T-helper 2 cell treated with Interferon-gamma antibody and Interleukin-4, amounts not matched to agents 5 μg/mL and 100 μg/mL, for 36 hours (primary cell): ENCODE measurements around the gene ATP10B.

ENCODE experiments used
- DNase-seq: peaks from one replicate; pipeline ENCODE4 v3.0.0; 2021; ENCODE audit warnings: low spot score
- H3K27ac Mint-ChIP-seq: one replicate; pipeline ENCODE4 v1.8.0; 2021; ENCODE audit warnings: mild to moderate bottlenecking, mixed read lengths
- H3K27me3 Mint-ChIP-seq: one replicate; pipeline ENCODE4 v1.8.0; 2021; ENCODE audit warnings: low read depth, mixed read lengths
- H3K36me3 Mint-ChIP-seq: one replicate; pipeline ENCODE4 v1.8.0; 2021; ENCODE audit warnings: low read depth, mixed read lengths
- H3K4me1 Mint-ChIP-seq: one replicate; pipeline ENCODE4 v1.8.0; 2021; ENCODE audit warnings: low read depth, mixed read lengths
- H3K4me3 Mint-ChIP-seq: one replicate; pipeline ENCODE4 v1.8.0; 2022; ENCODE audit warnings: mild to moderate bottlenecking, moderate library complexity, mixed read lengths
- H3K9me3 Mint-ChIP-seq: one replicate; pipeline ENCODE4 v1.8.0; 2021; ENCODE audit warnings: mixed read lengths

Gene ATP10B

DNA sequence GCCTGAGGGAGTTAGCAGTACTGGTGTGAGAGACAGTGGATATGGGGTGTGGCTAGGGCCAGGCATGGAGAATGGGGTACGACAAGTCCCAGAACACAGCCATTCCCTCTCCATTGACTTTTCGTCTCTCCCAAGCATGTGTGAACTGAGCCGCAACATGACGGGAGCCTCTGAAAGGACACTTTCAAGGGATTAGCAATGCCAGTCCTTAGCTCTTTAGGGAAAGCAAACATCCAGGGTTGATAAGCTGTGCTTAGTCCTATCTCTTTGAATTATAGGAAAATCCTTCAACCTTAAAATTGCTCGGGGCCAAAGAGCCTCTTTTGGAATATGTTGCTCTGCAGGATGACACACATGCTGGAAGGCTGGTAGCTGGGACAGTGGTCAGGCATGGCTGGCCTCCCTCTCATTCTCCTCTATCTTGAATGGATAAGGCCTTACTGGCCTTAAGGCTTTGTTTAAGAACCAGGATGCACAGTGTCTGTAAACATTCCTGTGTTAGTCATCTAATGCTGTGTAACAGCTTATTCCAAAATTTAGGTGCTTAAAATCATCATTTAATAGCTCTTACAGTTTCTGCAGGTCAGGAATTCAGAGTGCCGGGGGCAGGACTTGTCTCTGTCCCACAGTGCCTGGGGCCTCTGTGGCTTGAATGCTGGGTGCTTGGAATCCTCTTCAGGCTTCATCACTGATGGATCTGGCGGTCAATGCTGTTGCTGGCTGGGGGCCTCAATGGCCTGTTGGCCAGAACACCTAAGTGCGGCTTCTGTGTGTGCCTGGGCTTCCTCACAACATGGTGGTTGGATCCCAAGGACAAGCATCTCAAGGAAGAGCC lies 335.1 kb downstream of the ATP10B start:
- H3K4me3 Mint-ChIP-seq = no peak overlapping the region
- H3K4me1 Mint-ChIP-seq = peaks cover 8% of the 10 kb centered on the region
- H3K36me3 Mint-ChIP-seq = peaks cover 3% of the 10 kb centered on the region
- H3K9me3 Mint-ChIP-seq = no peaks in the 10 kb centered on the region
- no peak overlapping the region for H3K27ac Mint-ChIP-seq
- no peak for DNase-seq
- H3K27me3 Mint-ChIP-seq = no peaks in the 10 kb centered on the region

DNA sequence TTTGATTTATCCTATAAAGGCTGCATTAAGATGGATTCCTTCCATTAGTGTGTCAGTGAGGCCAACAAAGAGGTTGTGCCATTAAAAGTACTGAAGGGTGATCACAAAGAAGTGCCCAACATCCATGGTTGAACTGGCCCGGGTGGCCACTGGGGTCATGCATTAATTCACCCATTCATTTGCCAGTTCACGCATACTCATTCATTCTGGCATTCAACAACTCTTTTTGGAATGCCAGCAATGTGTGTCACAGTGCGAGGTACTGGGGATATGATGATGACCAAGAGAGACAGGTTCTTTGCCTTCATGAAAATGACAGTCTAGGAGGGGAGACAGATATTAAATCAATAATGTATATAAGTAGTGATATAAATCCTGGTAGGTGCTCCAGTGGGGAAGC lies 337.1 kb downstream of the ATP10B start:
- Mint-ChIP-seq H3K4me3 (no peak overlapping the region), H3K27me3 (no peaks in the 10 kb centered on the region), H3K4me1 (peaks cover 8% of the 10 kb centered on the region), H3K9me3 (no peaks in the 10 kb centered on the region), H3K27ac (no peak overlapping the region), H3K36me3 (no peaks in the 10 kb centered on the region)
- no peak for DNase-seq

DNA sequence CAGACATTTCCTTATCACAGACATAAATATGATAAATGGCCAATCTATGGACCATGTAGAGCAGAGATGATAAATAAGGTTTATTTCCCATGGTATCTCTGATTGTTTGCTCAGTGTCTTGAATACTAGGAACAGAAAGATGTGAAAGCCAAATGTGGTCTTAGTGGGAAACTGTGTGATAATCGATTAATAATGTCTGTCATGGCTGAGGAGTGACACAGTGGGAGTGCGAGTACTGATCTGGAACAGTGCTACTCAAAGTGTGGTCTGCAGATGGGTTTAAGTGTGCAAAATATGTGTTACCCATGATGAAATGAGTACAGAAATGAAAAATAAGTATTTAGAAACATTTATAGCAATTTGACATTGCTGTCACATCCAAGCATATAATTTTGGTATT lies 337.8 kb downstream of the ATP10B start:
- Mint-ChIP-seq H3K27me3 (no peaks in the 10 kb centered on the region), H3K4me3 (no peak overlapping the region), H3K4me1 (peaks cover 12% of the 10 kb centered on the region), H3K27ac (no peak overlapping the region), H3K36me3 (no peaks in the 10 kb centered on the region), H3K9me3 (no peaks in the 10 kb centered on the region)
- DNase-seq = no peak

DNA sequence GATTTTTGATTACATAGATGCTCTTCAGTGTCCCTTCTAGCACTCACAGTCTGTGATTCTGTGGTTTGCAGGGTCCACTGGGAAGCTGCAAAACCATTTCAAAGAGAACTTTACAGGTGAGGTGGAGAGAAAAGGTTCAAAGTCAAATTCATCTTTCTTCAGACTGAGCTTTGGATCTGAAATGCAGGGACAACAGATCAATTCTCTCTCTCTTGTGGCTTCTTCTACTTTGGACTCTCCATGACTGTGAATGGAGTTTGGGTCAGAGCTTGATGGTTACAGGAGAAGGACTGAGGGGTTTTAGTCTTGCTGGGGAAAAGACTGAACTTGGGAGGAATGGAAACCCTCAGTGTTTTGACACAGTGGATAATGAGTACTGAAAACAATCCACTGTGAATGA lies 338.5 kb downstream of the ATP10B start:
- no peaks in the 10 kb centered on the region for H3K9me3 Mint-ChIP-seq
- no peak overlapping the region for H3K27ac Mint-ChIP-seq
- H3K27me3 Mint-ChIP-seq = no peaks in the 10 kb centered on the region
- no peak for DNase-seq
- no peak overlapping the region for H3K4me3 Mint-ChIP-seq
- H3K4me1 Mint-ChIP-seq = peaks cover 19% of the 10 kb centered on the region
- H3K36me3 Mint-ChIP-seq = no peaks in the 10 kb centered on the region
